Nucleus accumbens (tissue), 56 donors: Measurements from ENCODE around the gene DOCK1.

Source experiments
- DNase-seq, 56 donors: peaks; one replicate each; lab custom pipeline; 2025; lab: John Stamatoyannopoulos, UW

Gene DOCK1

GRCh38 chr10:127122831-127123230 lies 217.6 kb downstream of the DOCK1 start:
- DNase-seq: no peak

GRCh38 chr10:127123626-127124025 lies 218.4 kb downstream of the DOCK1 start:
- DNase-seq: peak in 2 of 56 donors; percentile 20

- DNase-seq: no peak
Observed at GRCh38 chr10:127125331-127125730, 220.1 kb downstream of the DOCK1 start.

GRCh38 chr10:127127822-127128221 lies 222.6 kb downstream of the DOCK1 start:
- DNase-seq: no peak

- DNase-seq: no peak
Observed at GRCh38 chr10:127129104-127129503, 223.9 kb downstream of the DOCK1 start.

GRCh38 chr10:127132451-127132850 lies 227.2 kb downstream of the DOCK1 start:
- no peak for DNase-seq

- no peak for DNase-seq
Observed at GRCh38 chr10:127133225-127133624, 228.0 kb downstream of the DOCK1 start.

GRCh38 chr10:127133672-127134500 lies 228.7 kb downstream of the DOCK1 start:
- DNase-seq: no peak

- DNase-seq: no peak
Observed at GRCh38 chr10:127135844-127136577, 230.8 kb downstream of the DOCK1 start.

- peak in 1 of 56 donors; percentile 11 for DNase-seq
Observed at GRCh38 chr10:127137391-127137790, 232.2 kb downstream of the DOCK1 start.

GRCh38 chr10:127142136-127142535 lies 236.9 kb downstream of the DOCK1 start:
- no peak for DNase-seq

GRCh38 chr10:127142856-127143255 lies 237.6 kb downstream of the DOCK1 start:
- DNase-seq: peak in 1 of 56 donors; percentile 17

- DNase-seq: no peak
Observed at GRCh38 chr10:127145173-127145572, 239.9 kb downstream of the DOCK1 start.

GRCh38 chr10:127146661-127147060 lies 241.4 kb downstream of the DOCK1 start:
- peak in 1 of 56 donors; percentile 31 for DNase-seq

GRCh38 chr10:127148066-127148932 lies 243.1 kb downstream of the DOCK1 start:
- DNase-seq: peak in 6 of 56 donors; percentile 19 to 39 (median 25)

- no peak for DNase-seq
Observed at GRCh38 chr10:127148933-127149220, 243.6 kb downstream of the DOCK1 start.

GRCh38 chr10:127149501-127150081 lies 244.4 kb downstream of the DOCK1 start:
- no peak for DNase-seq

- DNase-seq: no peak
Observed at GRCh38 chr10:127150136-127150535, 244.9 kb downstream of the DOCK1 start.

GRCh38 chr10:127151541-127151940 lies 246.3 kb downstream of the DOCK1 start:
- DNase-seq: no peak

GRCh38 chr10:127151981-127152699 lies 246.9 kb downstream of the DOCK1 start:
- DNase-seq: peak in 13 of 56 donors; percentile 3 to 36 (median 14)
